B cell (primary cell): ENCODE results near the gene GDPD3.

ENCODE experiments used
- CTCF ChIP-seq: fragments of 200-600 bp; IDR thresholded peaks from one replicate; pipeline ENCODE4 v1.8.0; 2022; ENCODE audit warnings: antibody characterized with exemption, mild to moderate bottlenecking
- EZH2 ChIP-seq: IDR thresholded peaks from 2 replicates; pipeline ENCODE4 v1.6.1; 2012; ENCODE audit warnings: borderline replicate concordance, low read depth, mild to moderate bottlenecking, moderate library complexity, low read length; ENCODE audit not compliant: insufficient read depth, poor library complexity, severe bottlenecking

GRCh38 chr16:30078744-30079143, 34.6 kb downstream of the GDPD3 start:
- TF ChIP-seq EZH2 (no peak), CTCF (no peak)
